COLO668 (cell line): ENCODE measurements around the gene TGM2.
A peak's percentile ranks its signal among the peaks of the same experiment; 100 is the strongest.

Source experiments
- DNase-seq: peaks from one replicate; lab custom pipeline; 2025; ENCODE audit not compliant: unreplicated experiment; lab: John Stamatoyannopoulos, UW

TGM2 gene

GRCh38 chr20:38133680-38134426 is 31.2 kb downstream of the TGM2 start:
- no peak for DNase-seq

GRCh38 chr20:38132910-38133501 is 32.1 kb downstream of the TGM2 start:
- no peak for DNase-seq

GRCh38 chr20:38132156-38132909 is 32.7 kb downstream of the TGM2 start:
- DNase-seq, result no peak

GRCh38 chr20:38131588-38132121 is 33.4 kb downstream of the TGM2 start:
- no peak for DNase-seq

DNA sequence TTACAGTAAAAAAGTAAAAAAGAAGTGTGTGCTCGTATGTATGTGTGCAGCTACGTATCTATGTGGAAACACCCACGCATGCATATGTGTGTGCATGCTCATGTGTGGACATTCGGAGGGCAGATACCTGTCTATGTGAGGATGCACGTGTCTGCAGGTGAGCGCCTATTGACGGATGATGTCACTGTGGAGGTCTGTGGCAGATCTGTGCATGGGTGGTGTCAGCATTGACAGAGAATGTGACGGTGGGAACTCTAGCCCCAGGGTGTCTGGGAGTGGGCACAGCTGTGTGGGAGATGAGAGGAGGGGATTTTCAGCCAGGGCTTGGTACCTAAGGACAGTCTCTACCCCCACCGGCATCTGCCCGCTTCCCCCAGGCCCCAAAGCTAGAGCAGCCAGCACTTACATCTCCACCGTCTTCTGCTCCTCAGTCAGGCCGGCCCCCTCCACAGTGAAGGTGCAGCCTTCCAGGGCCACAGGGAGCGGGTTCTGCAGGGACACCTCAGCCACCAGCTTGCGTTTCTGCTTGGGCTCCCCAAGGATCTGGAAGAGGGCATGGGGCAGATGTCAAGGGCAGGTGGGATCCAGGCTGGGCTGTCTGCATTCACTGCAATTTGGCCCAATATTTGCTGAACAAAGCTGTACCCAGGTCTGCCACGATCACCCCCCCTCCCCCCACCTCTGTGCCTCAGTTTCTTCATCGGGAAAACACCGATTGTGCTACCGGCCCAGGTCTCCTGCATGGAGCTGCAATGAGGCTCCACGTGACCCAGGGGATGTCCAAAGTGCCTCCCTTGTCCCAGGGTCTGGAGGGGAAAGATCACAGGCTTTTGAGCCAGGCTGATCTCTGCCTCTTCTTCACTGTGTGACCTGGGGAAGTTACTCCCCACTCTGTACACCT is 34.1 kb downstream of the TGM2 start:
- no peak for DNase-seq

GRCh38 chr20:38129893-38130609 is 35.0 kb downstream of the TGM2 start:
- no peak for DNase-seq

GRCh38 chr20:38129248-38129865 is 35.7 kb downstream of the TGM2 start:
- no peak for DNase-seq

DNA sequence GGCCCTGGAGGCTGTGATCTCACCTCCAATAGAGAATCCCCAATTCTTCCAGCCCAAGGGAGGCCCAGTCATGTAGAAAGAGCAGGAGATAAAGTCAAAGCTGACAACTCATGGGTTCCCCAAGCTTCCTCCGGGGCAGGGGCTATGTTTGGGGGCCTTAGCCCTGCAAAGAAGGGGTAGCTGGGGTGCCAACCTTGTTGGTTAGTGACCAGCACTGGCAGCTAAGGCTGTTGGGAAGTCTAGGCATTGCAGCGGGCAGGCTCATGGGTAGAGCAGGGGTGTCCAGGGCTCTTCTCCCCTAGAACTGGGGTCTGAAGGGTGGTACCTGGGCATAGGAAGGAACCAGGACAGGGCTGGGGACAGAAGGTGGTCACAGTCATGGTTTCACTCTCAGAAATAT is 36.4 kb downstream of the TGM2 start:
- no peak for DNase-seq

DNA sequence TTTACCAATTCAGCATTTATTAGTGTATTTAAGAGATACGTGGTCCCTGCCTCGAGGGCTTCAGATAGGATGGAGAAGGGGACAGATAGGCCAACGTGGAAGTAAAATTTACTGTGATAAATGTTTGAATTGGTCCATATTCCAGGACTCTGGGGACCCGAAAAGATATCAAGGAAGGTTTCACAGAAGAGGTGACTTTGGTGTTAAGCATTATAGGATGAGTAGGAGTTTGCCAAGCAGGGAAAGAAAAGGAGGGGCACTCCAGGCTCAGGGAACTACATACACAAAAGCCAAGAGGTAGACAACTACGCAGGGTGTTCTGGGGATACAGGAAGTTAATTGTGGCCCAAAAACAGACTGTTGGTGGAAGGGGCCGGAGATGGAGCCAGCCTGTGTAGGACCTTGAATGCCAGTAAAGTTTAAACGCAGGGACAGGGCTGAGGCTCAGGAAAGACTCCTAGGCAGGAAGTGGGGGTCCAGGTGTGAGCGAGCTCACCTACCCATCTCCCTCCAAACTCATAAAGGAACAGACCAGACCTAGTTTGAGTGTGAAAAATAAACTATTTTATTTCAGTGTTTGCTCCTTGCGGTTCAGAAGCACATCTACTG is 37.0 kb downstream of the TGM2 start:
- no peak for DNase-seq

DNA sequence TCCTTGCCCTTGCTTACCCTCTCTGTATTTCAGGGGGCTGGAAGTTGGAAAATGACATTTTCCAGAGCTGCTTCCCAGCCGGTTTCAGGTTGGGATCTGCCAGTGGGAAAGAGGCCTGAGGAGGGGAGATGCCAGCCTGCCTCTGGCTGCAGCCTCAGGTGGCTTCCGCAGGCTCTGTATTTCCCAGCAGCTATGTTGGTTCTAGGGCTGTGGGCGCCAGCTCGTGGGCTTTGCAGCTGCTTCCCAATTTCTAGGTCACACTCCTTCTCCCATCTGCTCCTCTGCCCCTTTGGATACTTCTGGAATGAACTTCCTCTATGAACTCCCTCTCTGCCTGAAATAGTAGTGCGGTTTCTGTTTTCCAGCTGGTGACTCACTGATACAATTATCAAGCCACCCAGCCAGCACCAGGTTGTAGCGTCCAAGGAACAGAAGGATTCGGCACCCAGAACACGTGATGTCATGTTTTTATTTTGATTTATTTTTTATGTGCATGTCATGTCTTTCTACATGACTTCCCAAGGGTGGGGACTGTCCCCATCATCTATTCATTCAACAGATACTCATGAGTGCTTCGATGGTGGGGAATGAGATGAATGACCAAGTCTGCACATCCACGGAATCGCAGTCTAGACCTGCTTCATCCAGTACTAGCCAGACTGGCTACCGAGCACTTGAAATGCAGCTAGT is 38.0 kb downstream of the TGM2 start:
- peak; percentile 83 for DNase-seq

- DNase-seq, result peak; percentile 31
Measured at GRCh38 chr20:38126146-38126921, 38.7 kb downstream of the TGM2 start.

GRCh38 chr20:38125157-38126056 is 39.7 kb downstream of the TGM2 start:
- peak; percentile 93 for DNase-seq

DNA sequence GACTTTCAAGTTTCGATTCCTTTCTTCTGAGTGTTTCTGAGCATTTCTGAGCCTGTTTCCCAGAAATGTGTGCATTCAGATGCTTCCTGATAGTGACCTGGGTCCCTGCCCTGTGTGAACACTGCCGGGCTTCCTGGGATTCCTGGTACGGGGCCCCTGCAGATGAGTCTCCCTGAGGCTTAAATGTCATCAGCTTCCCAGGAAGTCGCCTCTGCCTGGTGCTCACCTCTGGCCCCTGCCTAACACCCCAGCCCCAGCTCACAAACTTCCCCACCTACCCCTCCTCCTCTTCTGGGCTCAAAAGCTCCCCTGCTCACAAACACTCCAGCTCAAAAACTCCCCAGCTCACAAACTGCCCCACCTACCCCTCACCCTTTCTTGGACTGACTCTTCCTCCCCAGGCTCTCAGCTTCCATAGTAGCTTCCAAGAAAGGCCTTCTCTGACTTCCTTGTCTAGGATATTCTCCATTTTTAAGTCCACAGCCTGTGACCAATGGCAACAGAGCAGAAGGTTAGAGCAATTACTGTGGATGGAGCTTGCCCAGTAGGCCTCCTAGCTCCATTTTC is 42.0 kb downstream of the TGM2 start:
- no peak for DNase-seq

DNA sequence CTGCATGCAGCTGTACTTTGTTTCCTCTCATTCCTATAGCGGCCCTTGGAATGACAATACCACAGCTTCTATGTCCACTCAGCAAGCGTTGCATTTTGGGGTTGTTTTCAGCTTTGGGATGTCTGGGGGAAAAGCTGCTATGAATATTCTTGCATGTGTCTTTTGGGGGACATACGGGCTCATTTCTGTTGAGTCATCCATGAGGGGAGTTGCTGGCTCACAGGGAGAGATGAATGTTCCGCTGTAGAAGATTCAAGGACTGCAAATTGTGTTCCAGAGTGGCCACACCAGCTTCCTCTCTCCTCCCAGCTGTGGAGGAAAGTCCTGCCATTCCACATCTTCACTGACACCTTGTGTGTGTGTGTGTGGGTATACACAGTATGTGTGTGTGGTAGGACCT is 43.3 kb downstream of the TGM2 start:
- no peak for DNase-seq

- no peak for DNase-seq
Measured at GRCh38 chr20:38120625-38120988, 44.5 kb downstream of the TGM2 start.

DNA sequence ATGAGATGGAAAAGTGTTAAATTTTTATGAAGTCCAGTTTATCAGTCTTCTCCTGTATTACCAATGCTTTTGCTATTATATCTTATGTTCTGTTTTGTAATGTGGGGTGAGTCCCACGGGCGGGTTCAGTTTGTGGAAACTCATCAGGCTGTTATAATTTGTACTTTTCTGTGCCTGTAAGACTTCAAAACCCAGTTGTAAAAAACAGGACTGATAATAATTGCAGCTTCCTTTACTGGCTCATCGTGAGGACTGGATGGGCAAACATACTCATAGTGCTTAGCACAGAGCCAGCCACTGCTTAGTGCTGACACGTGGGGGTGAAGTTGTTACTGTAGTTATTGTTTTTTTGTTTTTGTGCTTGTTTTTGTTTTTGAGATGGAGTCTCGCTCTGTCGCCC is 45.6 kb downstream of the TGM2 start:
- DNase-seq, result no peak

DNA sequence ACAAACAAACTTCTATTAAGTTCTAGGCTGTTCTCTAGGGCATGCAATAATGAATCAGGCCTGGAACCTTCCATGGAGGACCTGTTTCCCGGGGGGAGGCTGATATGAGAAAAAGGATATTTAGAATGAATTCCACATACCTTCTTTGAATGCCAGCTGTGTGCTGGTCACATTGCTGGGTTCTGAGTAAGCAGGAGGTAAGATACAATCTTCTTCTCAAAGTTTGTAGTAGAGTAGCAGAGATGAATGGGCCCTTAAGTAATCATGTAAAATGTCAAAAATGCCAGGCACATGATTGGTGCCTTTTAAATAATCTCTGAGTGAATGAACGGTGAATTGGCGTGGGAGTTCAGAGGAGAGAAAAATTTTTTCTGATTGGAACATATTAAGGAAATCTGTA is 47.4 kb downstream of the TGM2 start:
- DNase-seq, result no peak
